NCI-H446 treated with DMSO at 0.1 percent for 48 hours (cell line): ENCODE data around the gene LINGO4.
A peak's percentile ranks its signal among the peaks of the same experiment; 100 is the strongest.

Source experiments
- DNase-seq: peaks from one replicate; lab custom pipeline; 2025; lab: John Stamatoyannopoulos, UW

The LINGO4 gene, protein sequence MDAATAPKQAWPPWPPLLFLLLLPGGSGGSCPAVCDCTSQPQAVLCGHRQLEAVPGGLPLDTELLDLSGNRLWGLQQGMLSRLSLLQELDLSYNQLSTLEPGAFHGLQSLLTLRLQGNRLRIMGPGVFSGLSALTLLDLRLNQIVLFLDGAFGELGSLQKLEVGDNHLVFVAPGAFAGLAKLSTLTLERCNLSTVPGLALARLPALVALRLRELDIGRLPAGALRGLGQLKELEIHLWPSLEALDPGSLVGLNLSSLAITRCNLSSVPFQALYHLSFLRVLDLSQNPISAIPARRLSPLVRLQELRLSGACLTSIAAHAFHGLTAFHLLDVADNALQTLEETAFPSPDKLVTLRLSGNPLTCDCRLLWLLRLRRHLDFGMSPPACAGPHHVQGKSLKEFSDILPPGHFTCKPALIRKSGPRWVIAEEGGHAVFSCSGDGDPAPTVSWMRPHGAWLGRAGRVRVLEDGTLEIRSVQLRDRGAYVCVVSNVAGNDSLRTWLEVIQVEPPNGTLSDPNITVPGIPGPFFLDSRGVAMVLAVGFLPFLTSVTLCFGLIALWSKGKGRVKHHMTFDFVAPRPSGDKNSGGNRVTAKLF

DNA sequence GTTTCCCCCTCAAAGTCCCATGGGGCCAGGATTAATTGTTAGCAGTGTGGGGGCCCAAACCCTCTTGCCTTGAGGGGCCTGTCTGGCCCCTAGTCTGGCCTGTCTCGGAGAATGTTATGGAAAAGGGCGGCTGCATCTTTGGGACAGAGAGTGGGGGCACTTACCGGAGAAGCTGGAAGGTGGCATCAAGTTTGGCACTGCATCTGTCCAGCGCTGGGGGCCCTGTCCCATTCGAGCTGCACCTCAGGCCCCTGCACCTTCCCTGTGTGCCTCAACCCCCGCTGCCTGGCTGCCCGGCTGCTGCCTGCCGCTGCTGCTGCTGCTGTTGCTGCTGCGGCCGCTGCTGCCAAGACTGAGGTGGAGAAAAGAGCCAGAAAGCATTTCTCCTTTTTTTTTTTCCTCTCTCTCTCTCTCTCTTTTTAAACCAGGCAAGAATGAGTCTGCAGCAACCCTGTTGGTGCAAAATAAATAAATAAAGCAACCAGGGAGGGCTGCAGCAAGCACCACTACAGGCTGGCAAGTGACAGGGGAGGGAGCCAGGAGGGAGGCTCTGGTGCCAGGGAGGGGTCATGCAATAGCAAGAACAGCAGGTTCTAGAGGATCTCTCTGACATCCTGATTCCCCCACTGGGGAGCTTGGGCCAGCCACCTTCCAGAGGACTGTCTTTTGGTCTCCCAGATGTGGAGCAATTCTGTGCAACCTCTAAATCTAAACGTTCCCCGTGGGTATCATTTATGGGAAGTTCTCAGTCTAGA, at the start of gene LINGO4:
LINGO4 (minus strand) TSS at position 354 of the 755 bp plus-strand sequence. CDS start 2,715 bp downstream, outside the sequence.
- no peak for DNase-seq

DNA sequence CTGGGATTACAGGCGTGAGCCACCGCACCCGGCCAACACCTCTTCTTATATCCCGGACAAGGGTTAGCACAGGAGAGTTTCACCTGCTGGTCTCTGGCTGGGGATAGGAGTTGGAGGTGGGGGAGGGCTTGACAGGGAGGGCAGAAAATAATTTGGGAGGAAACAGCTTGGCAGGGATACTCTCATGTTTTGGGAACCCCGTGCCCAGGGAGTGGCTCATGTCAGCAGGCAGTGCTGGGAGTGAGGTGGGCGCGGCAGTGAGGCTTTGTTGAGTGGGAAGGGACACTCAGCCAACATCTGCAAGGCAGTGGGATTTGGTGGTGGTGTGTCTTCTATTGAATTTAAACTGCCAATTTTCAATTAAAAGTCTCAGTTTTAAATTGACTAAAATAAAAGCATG, 49.4 kb upstream of the LINGO4 start:
- DNase-seq: no peak

DNA sequence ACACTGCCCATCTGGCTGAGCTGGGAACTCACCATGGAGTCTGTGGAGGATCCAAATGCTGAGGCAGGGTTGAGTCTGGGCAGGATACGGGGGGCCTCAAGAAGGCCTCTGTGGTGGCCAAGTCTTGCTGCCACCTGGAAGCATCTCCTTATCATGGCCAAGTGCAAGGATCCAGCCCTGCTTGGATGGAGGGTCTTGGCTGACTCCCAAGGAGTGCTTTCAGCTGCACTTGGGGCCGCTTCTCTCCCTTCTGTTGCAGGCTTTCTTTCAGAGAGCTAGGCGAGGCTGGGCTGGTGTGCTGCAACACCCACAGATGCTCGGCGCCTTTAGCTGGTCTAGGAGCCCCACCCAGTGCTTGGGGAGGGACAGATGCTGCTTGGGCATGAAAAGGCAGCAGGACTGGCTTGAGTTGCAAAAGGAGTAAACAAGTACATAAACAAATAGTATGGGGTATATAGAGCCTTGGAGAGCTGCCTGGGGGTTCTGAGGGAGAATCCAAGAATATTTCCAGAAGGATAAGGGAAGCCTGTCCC, 48.3 kb upstream of the LINGO4 start, which contains the start of gene THEM5:
THEM5 (minus strand) TSS at position 302 of the 533 bp plus-strand sequence; CDS start at position 155, 147 bp downstream.
- DNase-seq: peak; percentile 10

DNA sequence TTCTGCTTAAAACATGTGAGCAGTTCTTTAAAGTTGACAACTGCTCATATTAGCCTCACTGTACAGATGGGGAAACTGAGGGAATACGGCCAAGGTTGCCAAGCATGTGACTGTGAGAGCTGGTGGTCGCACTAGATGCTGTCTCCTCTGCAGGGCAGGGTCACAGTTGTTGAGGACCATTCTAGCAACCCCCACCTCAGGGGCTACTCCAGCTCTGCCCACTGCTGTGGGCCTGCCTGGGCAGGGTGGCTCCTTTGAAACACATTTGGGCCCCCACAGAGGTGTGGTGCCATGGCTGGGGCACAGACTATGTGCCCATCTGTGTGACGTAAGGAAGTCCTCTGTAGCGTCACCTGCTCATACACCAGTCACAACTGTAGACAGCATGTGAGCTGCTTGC, 47.5 kb upstream of the LINGO4 start:
- DNase-seq: no peak

DNA sequence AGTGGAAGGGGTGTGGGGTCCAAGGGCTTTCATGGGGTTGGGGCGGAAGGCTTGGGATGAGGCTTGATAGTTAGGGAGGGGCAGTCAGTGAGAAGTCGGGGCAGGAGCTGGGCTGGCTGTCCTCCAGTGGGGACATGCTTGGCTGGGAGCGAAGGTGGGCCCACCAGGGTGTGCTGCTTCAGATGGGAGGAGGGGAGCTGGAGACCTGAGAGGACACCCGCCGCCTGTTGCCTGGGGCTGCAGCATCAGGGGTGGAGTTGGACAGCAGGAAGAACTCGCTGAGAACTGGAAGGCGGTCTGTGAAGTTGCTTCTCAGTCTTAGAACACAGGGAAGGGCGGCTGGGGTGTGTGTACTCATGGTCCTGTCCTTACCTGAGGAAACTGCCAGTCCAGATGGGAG, 46.7 kb upstream of the LINGO4 start:
- no peak for DNase-seq

DNA sequence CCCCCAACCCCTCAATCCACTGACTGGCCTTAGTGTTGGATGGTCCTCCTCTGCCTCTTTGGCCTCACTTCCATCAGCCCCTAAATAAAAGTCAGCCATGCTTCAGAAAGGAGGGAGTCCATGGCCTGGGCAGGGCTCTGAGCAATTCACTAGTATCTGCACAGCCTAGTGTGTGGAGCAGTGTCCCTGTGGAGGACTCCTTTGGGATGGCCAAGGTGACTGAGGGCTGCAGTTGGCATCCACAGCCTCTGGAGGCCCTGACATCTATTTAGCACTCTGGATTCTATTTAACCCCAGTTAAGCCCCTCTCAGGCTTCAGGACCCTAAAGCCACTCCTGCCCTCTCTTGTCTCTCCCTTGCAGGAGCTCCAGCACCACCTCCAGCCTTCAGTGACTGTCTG, 44.7 kb upstream of the LINGO4 start:
- no peak for DNase-seq

DNA sequence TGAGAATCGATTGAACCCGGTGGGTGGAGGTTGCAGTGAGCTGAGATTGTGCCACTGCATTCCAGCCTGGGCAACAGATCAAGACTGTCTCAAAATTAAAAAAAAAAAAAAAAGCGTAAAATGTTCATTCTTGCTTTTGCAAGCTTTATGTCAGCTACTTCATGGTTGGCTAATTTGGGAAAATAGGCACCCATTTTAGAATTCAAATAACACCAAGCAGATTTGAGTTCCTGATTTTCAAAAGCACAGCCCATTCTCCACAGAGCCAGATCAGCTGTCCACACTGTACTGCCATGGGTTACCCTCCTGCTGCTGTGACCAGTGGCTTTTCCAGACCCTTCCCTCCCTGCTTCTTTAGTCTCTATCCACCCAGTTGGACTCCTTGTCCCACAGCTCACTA, 43.9 kb upstream of the LINGO4 start:
- no peak for DNase-seq

DNA sequence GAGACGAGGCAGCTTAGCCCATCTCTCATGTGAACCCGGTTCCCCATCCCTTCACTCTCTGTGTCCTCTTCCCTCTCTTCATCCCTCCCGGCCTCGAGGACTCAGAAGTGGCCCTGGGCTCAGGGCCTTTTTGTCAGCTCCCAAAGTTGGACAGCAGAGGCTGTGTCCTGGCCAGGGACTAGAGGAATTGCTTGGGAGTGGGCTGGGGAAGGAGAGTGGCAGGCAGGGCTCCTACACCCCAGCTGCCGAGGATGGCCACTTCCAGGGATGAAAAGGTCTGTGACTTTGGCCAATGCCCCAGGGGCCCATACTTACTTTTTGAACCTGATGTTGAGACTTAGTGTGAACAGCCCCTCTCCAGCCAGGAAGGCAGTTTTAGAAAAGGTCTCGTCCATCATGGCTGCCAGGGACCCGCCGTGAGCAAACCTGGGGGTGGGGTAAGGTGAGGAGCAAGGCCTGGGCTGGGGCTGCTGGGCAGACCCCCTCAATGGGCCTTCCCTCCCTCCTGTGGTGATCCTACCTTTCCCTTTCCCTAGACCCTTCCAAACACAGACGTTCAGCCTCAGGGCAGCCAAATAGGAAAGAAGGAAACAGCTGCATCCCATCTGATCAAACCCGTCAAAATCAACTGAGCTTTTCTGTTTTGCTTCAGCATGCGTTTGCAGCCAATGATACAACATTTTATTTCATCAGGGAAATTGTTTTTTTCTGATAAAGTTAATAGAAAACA, 42.8 kb upstream of the LINGO4 start:
- DNase-seq: no peak

DNA sequence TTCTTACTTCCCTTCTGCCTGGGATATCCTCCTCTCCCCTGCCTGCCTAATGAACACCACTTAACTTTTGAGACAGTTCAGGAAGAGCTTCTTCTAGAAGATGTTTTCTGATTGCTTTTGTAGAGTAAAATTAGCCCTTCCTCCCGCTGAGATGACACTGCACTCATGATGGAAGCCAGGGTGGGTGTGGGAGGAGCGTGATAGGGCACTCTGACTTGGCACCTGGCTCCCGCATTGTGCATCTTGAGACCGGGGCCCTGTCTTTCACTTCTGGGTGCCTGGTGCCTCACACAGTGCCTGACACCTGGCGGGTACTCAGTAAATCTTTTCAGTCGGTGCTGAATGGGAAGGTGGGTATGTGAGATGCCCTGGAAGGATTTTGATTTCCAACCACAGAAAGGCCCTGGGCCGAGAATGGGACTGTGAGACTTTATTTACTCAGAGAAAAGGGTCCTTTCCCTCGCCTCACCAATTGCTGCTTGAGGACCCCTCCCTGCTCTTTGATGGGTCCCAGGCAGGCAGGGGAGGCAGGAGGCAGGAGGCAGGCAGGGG, 41.5 kb upstream of the LINGO4 start:
- no peak for DNase-seq

DNA sequence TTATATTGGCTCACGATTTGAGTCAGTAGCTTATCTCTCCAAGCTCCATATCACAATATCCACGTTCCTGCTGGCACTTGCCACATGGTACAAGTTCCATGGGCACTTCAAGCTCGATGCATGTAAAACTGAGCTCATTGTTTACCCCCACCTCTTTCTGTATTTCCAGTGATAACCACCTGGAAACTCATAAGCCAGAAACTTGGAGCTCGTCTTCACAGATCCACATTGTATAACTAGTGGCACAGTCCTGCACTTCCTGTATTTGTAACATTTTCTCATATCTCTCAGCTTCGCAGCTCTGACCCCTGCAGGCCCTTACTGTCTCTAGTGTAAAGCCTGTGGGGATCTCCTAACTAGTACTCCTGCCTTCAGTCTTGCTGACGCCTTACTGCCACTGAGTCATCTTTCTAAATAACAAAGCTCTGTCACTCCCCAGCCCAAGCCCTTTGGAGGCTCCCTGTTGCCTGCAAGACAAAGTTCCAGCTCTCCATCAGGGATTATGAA, 40.9 kb upstream of the LINGO4 start:
- DNase-seq: no peak

DNA sequence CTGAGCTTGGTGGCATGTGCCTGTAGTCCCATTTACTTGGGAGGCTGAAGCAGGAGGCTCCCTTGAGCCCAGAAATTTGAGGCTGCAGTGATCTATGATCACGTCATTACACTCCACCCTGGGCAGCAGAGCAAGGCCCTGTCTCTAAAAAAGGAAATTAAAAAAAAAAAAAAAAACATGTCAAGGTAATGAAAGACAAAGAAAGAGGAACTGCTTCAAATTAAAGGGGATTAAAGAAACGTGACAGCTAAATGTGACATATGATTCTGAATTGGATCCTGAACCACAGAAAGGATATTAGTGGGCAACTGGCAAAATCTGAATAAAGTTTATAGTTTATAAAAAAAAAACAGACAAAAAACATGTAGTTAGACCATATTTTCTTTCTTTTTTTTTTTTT, 38.2 kb upstream of the LINGO4 start:
- no peak for DNase-seq

DNA sequence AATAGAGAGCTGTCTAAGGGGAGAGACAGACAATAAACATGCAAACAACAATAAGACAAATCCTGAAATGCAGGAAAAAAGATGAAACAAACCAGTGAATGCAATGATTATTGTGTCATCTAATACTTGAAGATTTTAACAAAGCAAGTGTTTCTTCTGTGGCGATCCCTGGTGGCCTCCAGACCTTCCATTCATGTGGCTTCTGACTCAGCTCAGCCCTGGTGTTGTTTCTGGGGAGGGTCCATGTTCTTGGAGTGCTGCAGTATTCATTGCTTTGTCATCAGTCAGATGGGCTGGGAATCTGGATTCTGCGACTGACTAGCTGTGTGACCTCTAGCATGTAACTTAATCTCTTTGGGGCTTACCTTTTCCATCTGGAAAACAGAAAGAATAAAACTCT, 35.9 kb upstream of the LINGO4 start:
- DNase-seq: no peak

DNA sequence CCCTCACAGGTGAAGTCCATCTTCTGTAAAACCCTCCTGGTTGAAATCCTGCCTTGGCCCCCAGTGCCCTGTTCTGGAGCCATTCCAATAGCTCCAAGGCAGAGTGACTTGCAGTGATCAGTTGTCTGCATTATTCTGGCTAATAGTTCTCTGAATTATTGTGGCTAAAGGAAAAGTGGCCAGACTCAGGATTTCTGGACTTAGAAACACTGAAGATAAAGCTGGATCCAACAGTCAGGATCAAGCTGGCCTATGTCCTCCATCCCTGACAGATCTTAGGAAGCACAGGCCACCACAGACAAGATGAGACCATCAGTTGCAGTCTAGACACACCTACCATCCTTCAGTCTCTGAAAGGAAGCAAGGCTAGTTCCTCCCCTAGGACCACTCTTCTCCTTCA, 35.2 kb upstream of the LINGO4 start:
- DNase-seq: no peak

DNA sequence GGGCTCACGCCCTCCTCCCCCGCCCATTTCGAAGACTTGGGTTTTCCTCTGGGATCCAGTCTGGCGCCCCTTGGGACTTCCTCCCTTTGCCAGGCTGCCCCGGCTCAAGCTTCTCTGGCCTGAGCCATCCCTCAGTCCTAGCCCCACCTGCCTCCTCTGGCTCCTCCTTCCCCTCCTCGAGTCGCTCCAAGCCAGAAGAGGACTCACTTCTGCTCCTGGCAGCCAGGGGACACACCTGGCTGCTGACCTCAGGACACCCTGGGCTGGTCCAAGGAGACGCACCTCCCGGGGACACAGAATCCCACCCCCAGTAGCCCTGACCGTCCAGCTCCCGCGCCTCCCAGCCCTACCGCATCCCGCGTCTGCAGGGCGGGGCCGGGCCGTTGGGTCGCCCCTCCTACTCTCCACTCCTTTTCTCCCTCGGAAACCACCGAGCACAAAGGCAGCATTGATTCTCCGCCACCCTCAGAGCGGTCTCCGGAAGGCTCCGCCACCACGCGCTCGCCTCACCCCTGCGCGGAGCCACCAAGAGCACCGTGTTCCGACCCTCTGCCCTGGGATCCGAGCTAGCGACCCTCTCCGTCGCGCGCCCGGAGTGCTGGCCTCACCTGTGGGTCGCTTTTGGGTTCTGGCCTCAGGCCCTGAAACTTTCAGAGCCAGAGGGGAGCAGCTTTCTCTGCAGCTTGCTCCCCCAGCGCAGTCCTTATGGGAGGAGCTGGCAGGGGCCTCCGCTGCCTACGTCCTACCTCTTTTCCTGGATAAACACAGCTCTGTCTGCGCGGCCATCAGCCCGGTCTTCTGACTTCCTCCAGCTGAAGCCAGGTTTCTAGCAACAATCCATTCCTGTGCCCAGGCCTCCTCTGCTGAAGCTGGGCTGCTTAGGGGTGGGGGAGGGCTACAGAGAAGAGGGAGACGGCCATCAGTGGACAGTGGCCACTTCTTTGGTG, 34.5 kb upstream of the LINGO4 start, which contains the start of gene C2CD4D:
C2CD4D (minus strand) TSS at position 364 of the 947 bp plus-strand sequence. CDS start 831 bp downstream, outside the sequence.
- no peak for DNase-seq

DNA sequence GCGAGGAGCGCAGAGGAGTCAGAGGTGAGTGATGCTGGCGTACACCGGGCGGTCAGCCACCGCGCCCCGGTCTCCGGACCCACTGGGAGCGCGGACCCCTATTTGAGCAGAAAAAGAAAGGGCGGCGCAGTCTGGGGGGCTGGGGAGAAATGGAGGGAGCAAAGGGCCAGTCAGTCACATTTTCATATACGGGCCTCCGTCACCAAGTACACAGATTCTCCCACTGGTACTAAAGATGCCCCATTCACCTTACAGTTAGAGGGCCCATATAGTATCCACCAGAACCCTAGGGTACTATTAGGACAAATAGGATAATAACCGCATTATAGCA, 33.8 kb upstream of the LINGO4 start:
- no peak for DNase-seq

DNA sequence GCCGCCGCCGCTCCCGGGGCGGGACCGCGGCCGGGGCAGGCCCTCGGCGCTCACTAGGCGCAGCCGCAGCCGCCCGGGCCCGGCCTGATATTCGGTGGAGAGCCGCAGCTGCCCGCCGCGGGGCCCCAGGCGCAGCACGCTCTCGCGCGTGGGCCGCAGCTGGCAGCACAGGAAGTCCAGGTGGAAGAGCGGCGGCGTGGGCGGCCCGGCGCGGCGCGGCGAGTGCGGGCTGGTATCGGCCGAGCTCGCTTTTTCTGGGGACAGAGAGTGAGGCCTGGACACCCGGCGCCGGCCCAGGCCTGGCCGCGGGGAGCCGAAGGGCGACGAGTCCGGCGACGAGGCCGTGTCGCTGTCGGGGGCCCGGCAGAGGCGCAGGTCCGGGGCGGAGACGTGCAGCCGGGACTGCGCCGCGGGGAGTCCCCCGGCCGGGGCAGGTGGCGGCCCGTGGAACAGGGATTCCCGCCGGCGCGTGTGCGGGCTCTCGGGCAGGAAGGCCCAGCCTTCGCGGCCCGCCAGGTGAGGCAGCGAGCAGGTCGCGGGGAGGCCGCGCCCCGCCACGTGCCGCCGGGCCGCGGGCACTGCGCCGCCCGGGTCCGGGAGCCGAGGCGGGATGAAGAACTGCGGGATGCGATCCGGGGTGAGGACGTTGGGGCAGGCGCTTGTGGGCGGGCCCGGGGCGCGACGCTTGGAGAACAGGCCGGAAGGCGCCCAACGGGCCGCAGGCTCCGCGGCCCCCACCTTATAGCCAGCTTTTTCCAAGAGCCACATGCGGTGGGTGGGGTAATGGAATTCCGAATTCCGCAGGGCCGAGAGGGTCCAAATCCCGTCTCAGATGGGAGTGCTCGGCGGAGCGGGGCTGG, 33.2 kb upstream of the LINGO4 start:
- no peak for DNase-seq

DNA sequence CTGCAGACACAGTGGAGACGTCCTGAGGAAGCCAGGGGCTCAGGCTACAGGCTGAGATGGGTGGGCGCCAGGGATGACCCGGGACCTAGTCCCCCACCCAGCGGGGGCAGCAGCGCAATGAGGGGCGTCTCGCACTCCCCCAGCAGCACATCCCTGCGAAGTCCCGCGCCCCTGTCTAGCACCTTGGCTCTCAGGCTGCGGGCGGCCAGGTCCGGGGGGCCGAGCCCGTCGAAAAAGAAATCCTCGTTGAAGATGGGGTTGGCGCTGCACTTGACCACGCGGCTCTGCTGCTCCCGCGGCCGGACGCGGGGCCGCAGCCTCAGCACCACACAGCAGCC, 32.6 kb upstream of the LINGO4 start:
- DNase-seq: no peak

DNA sequence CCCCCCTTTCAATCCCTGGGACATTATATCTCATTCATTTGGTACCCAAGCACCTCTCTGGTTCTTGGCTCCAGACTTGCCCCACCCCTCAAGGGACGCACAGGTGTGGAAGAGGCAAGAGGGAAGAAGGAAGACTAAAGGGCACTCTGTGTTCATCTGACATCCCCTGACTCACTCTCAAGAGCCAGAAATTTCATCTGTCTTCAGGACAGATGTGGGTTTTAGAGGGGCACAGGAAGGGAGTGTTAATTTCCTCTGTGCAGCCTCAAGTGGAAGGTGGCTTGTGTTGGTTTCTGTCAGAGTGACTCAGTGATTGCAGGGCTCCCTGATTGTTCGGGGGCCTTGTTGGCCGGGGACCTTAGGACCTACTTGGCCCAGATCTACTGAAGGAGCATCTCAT, 32.0 kb upstream of the LINGO4 start:
- DNase-seq: no peak

DNA sequence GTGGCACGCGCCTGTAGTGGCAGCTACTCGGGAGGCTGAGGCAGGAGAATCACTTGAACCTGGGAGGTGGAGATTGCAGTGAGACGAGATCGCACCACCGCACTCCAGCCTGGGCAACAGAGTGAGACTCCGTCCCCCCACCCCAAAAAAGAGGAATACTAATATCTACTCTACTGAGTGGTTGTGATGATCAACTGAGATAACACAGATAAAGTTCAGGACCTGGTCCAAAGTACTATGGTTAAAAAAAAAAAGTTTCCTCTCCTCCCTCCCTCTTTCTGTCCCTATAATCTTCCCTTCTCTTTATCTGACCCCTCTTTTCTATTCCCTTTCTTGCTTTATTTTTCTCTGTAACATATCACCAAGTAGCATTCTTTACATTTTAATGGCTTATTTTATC, 30.4 kb upstream of the LINGO4 start:
- DNase-seq: no peak
